Tibial nerve (tissue), 4 donors: ENCODE measurements around the gene FER. TPM values are rescaled to one million over a fixed set of nuclear protein-coding genes. Genes with fewer than 3 reads are reported as not detected.

ENCODE experiments used
- DNase-seq, 2 donors: peaks; one replicate each; pipeline ENCODE4 v3.0.0-alpha.2; 2019; ENCODE audit warnings: low spot score in 2 of 2
- H3K27ac ChIP-seq, 4 donors: fragments of 200-600 bp; sonication (generic) in 3 of 4; one replicate each; pipeline ENCODE4 v1.5.1; 2017 to 2019; ENCODE audit warnings: mild to moderate bottlenecking in 1 of 4
- H3K27me3 ChIP-seq, 2 donors: fragments of 200-600 bp; sonication (generic) in 1 of 2; one replicate each; pipeline versions ENCODE4 v1.5.1 to v1.6.0; 2017 to 2019
- H3K36me3 ChIP-seq, 3 donors: fragments of 200-600 bp; sonication (generic); one replicate each; pipeline ENCODE4 v1.5.1; 2018 to 2019
- H3K4me1 ChIP-seq, 4 donors: fragments of 200-600 bp; sonication (generic) in 3 of 4; one replicate each; pipeline ENCODE4 v1.5.1; 2017 to 2019
- H3K4me3 ChIP-seq, 4 donors: fragments of 200-600 bp; sonication (generic) in 3 of 4; one replicate each; pipeline ENCODE4 v1.5.1; 2017 to 2019; ENCODE audit warnings: mild to moderate bottlenecking in 1 of 4, moderate library complexity in 1 of 4
- H3K9me3 ChIP-seq, 4 donors: fragments of 200-600 bp; sonication (generic) in 3 of 4; one replicate each; pipeline ENCODE4 v1.5.1; 2017 to 2019
- EP300 ChIP-seq, 2 donors: sonication (generic); formaldehyde crosslinking; IDR thresholded peaks; one replicate each; pipeline ENCODE4 v1.6.1; 2017; ENCODE audit warnings: antibody characterized with exemption in 2 of 2, mild to moderate bottlenecking in 1 of 2
- POLR2A ChIP-seq, 2 donors: fragments of 450-650 bp; IDR thresholded peaks; one replicate each; pipeline ENCODE4 v1.6.1; 2017; ENCODE audit warnings: antibody characterized with exemption in 2 of 2, mild to moderate bottlenecking in 2 of 2, moderate library complexity in 2 of 2
- WGBS, 2 donors: methylation state at CpG; one replicate each; pipeline ENCODE4 v1.1.5; 2018; 5-methylcytosine and 5-hydroxymethylcytosine counted together
- total RNA-seq, 4 donors: library from RNA; depleted of rRNA; stranded (reverse); fragments of >200 nt; gene quantifications; one replicate each; pipeline ENCODE4 v1.1.0, GENCODE V29; 2016
- TF ChIP-seq, protein P1 (sequence below), 5 experiments: fragments of 200-600 bp in 3 of 5; fragments of 450-650 bp in 2 of 5; sonication (generic) in 3 of 5; IDR thresholded peaks; one replicate each; pipeline ENCODE4 v1.5.1; 2016 to 2019; ENCODE audit warnings: antibody characterized with exemption in 5 of 5, mild to moderate bottlenecking in 3 of 5, moderate library complexity in 2 of 5

FER gene
- total RNA-seq, 4 donors from 2014 or later: 28.5 to 50.9 (median 39.6) TPM

- H3K9me3 ChIP-seq: peaks cover 0 to 22% (median 5%) of the 10 kb centered on the region in 4 donors
- WGBS, 2 donors: 98 to 99% methylated on average over 3 of the region's 3 CpGs
- no peaks in the 10 kb centered on the region for H3K4me1 ChIP-seq
- H3K36me3 ChIP-seq: peaks cover 0 to 5% (median 0%) of the 10 kb centered on the region in 3 donors
- H3K27ac ChIP-seq: no peak overlapping the region
- H3K4me3 ChIP-seq: no peak overlapping the region
- TF ChIP-seq, protein P1, sequence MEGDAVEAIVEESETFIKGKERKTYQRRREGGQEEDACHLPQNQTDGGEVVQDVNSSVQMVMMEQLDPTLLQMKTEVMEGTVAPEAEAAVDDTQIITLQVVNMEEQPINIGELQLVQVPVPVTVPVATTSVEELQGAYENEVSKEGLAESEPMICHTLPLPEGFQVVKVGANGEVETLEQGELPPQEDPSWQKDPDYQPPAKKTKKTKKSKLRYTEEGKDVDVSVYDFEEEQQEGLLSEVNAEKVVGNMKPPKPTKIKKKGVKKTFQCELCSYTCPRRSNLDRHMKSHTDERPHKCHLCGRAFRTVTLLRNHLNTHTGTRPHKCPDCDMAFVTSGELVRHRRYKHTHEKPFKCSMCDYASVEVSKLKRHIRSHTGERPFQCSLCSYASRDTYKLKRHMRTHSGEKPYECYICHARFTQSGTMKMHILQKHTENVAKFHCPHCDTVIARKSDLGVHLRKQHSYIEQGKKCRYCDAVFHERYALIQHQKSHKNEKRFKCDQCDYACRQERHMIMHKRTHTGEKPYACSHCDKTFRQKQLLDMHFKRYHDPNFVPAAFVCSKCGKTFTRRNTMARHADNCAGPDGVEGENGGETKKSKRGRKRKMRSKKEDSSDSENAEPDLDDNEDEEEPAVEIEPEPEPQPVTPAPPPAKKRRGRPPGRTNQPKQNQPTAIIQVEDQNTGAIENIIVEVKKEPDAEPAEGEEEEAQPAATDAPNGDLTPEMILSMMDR (IDR thresholded peaks at IDR 0.05): no peak
- TF ChIP-seq EP300 (IDR thresholded peaks at IDR 0.05): no peak
- no peak for TF ChIP-seq POLR2A (IDR thresholded peaks at IDR 0.05)
- DNase-seq: no peak
- H3K27me3 ChIP-seq: no peaks in the 10 kb centered on the region
Observed at GRCh38 chr5:109121225-109121624, 373.5 kb downstream of the FER start.

- 70 to 77% methylated on average over 6 of the region's 6 CpGs for WGBS, 2 donors
- Histone ChIP-seq H3K4me3 (no peak overlapping the region), H3K27ac (no peak overlapping the region), H3K4me1 (no peaks in the 10 kb centered on the region), H3K9me3 (peaks cover 0 to 8% (median 0%) of the 10 kb centered on the region in 4 donors), H3K27me3 (no peaks in the 10 kb centered on the region), H3K36me3 (no peaks in the 10 kb centered on the region)
- TF ChIP-seq POLR2A (IDR thresholded peaks at IDR 0.05) (no peak), EP300 (IDR thresholded peaks at IDR 0.05) (no peak)
- TF ChIP-seq, protein P1 (IDR thresholded peaks at IDR 0.05): no peak
- no peak for DNase-seq
Observed at GRCh38 chr5:109125755-109126429, 378.2 kb downstream of the FER start.

DNA sequence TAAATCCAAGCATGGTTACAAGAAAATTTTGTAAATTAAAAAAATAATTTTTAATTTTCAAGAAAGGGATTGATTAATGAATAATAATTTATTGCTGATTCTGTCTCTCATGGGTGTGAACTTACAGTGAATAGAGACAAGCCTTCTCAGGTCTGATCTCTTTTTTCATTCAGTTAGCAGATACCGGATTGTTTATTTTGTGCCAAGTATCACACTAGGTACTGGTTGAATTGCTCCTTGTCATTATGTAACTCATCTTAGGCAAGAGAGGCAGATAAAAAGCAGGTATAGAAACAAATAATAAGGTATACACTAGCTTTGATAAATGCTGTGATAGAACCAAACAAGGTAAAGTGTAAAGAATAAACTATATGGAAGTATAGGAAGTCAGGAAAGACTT lies 378.8 kb downstream of the FER start:
- H3K9me3 ChIP-seq: peaks cover 0 to 2% (median 0%) of the 10 kb centered on the region in 4 donors
- TF ChIP-seq EP300 (IDR thresholded peaks at IDR 0.05) (no peak), POLR2A (IDR thresholded peaks at IDR 0.05) (no peak)
- TF ChIP-seq, protein P1 (IDR thresholded peaks at IDR 0.05): no peak
- WGBS, 2 donors: 98% methylated on average over 1 of the region's 1 CpG
- no peak for DNase-seq
- no peak overlapping the region for H3K4me3 ChIP-seq
- H3K36me3 ChIP-seq: no peaks in the 10 kb centered on the region
- no peaks in the 10 kb centered on the region for H3K27me3 ChIP-seq
- H3K27ac ChIP-seq: no peak overlapping the region
- no peaks in the 10 kb centered on the region for H3K4me1 ChIP-seq

DNA sequence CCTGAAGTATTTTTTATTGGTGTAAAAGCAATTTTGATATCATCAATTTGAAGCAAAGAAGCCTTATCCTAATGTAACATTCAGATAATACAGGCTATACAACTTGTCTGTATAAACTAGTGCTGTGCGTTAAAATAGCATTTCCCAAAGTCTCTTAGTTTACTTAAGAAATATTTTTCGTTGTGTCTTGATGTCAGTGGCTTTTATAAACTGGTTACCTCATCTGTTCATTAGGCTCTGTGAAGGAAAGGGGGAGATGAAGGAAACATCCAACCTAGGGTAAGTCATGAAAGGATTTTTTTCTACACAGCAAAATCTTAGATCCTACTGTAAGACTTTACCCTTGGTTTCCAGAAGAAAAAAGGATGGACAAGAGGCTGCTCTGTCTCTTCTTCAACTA lies 389.2 kb downstream of the FER start:
- Histone ChIP-seq H3K27me3 (no peaks in the 10 kb centered on the region), H3K4me1 (peaks cover 0 to 18% (median 0%) of the 10 kb centered on the region in 4 donors), H3K4me3 (no peak overlapping the region), H3K27ac (no peak overlapping the region), H3K9me3 (no peaks in the 10 kb centered on the region), H3K36me3 (no peaks in the 10 kb centered on the region)
- no peak for TF ChIP-seq POLR2A (IDR thresholded peaks at IDR 0.05)
- no peak for TF ChIP-seq EP300 (IDR thresholded peaks at IDR 0.05)
- TF ChIP-seq, protein P1 (IDR thresholded peaks at IDR 0.05): no peak
- DNase-seq: no peak
- WGBS, 2 donors: 65 to 90% methylated on average over 2 of the region's 2 CpGs
